ENCODE results near the gene CACNG5. TPM values are rescaled to one million over a fixed set of nuclear protein-coding genes. Genes with fewer than 3 reads are reported as not detected.

The CACNG5 gene
- total RNA-seq, 4 donors from 2014 or later = not detected

- Histone ChIP-seq H3K4me1 (peaks cover 0 to 4% (median 0%) of the 10 kb centered on the region in 3 donors), H3K27ac (no peak overlapping the region), H3K9me3 (no peaks in the 10 kb centered on the region), H3K27me3 (peaks cover 80% of the 10 kb centered on the region), H3K4me3 (no peak overlapping the region), H3K36me3 (no peaks in the 10 kb centered on the region)
- 29 to 80% methylated on average over 1 to 2 of the region's 9 CpGs for WGBS, 2 donors (ENCODE audit: low coverage in 1 of 2)
- ATAC-seq = no peak
- TF ChIP-seq, protein P1, sequence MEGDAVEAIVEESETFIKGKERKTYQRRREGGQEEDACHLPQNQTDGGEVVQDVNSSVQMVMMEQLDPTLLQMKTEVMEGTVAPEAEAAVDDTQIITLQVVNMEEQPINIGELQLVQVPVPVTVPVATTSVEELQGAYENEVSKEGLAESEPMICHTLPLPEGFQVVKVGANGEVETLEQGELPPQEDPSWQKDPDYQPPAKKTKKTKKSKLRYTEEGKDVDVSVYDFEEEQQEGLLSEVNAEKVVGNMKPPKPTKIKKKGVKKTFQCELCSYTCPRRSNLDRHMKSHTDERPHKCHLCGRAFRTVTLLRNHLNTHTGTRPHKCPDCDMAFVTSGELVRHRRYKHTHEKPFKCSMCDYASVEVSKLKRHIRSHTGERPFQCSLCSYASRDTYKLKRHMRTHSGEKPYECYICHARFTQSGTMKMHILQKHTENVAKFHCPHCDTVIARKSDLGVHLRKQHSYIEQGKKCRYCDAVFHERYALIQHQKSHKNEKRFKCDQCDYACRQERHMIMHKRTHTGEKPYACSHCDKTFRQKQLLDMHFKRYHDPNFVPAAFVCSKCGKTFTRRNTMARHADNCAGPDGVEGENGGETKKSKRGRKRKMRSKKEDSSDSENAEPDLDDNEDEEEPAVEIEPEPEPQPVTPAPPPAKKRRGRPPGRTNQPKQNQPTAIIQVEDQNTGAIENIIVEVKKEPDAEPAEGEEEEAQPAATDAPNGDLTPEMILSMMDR (IDR thresholded peaks at IDR 0.05) = no peak
- TF ChIP-seq POLR2AphosphoS5 (IDR thresholded peaks at IDR 0.05) (no peak), POLR2A (IDR thresholded peaks at IDR 0.05) (no peak), EP300 (IDR thresholded peaks at IDR 0.05) (no peak)
These were observed 4.7 kb downstream of the CACNG5 start for GRCh38 chr17:66839616-66840015.

DNA sequence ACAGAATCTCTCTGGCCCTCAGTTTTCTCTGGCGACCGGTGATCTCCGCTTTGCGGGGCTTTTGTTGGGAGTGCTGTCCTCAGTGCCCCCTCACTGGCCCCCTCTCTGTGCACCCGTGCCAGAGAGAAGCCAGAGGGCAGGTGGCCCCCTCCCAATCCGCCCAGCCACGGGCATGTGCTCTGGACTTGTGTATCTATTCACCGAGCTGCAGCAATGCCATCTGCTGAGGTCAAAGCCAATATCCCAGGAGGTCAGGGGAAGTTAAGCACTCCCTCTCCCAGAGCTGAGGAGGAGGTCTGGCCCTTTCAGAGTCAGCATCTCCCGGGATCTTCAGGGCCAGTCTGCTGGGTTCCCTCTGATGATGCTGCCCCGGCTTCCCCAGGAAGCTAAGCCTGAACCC lies 5.1 kb downstream of the CACNG5 start:
- no peak overlapping the region for H3K4me3 ChIP-seq
- H3K27ac ChIP-seq = no peak overlapping the region
- TF ChIP-seq, protein P1 (IDR thresholded peaks at IDR 0.05) = no peak
- TF ChIP-seq POLR2A (IDR thresholded peaks at IDR 0.05) (no peak), POLR2AphosphoS5 (IDR thresholded peaks at IDR 0.05) (no peak), EP300 (IDR thresholded peaks at IDR 0.05) (no peak)
- H3K9me3 ChIP-seq = no peaks in the 10 kb centered on the region
- WGBS, 2 donors (ENCODE audit: low coverage in 1 of 2) = 33 to 50% methylated on average over 1 of the region's 10 CpGs
- no peaks in the 10 kb centered on the region for H3K36me3 ChIP-seq
- H3K27me3 ChIP-seq = peaks cover 75% of the 10 kb centered on the region
- ATAC-seq = no peak
- peaks cover 0 to 2% (median 0%) of the 10 kb centered on the region in 3 donors for H3K4me1 ChIP-seq

- no peak for ATAC-seq
- 17 to 22% methylated on average over 1 of the region's 4 CpGs for WGBS, 2 donors (ENCODE audit: low coverage in 1 of 2)
- H3K27me3 ChIP-seq = peaks cover 63% of the 10 kb centered on the region
These were observed 6.4 kb downstream of the CACNG5 start for GRCh38 chr17:66841328-66841727.

GRCh38 chr17:66841744-66842143 lies 6.8 kb downstream of the CACNG5 start:
- H3K27ac ChIP-seq = no peak overlapping the region
- no peaks in the 10 kb centered on the region for H3K4me1 ChIP-seq
- H3K36me3 ChIP-seq = no peaks in the 10 kb centered on the region
- H3K4me3 ChIP-seq = no peak overlapping the region
- H3K9me3 ChIP-seq = peaks cover 0 to 4% (median 0%) of the 10 kb centered on the region in 3 donors
- no peak for ATAC-seq
- TF ChIP-seq POLR2AphosphoS5 (IDR thresholded peaks at IDR 0.05) = no peak
- TF ChIP-seq, protein P1 (IDR thresholded peaks at IDR 0.05) = no peak
- no peak for TF ChIP-seq EP300 (IDR thresholded peaks at IDR 0.05)
- TF ChIP-seq POLR2A (IDR thresholded peaks at IDR 0.05) = no peak
- H3K27me3 ChIP-seq = peaks cover 58% of the 10 kb centered on the region
- WGBS, 2 donors (ENCODE audit: low coverage in 1 of 2) = 40% methylated on average over 1 of the region's 4 CpGs; no CpG with 5 or more reads in 1 of the 2 donors

More at GRCh38 chr17:66841328-66841727, 6.4 kb downstream of the CACNG5 start:
- H3K9me3 ChIP-seq = peaks cover 0 to 2% (median 0%) of the 10 kb centered on the region in 3 donors
- no peaks in the 10 kb centered on the region for H3K4me1 ChIP-seq
- H3K4me3 ChIP-seq = no peak overlapping the region
- no peak overlapping the region for H3K27ac ChIP-seq
- TF ChIP-seq, protein P1 (IDR thresholded peaks at IDR 0.05) = no peak
- no peak for TF ChIP-seq EP300 (IDR thresholded peaks at IDR 0.05)
- TF ChIP-seq POLR2A (IDR thresholded peaks at IDR 0.05) = no peak
- no peak for TF ChIP-seq POLR2AphosphoS5 (IDR thresholded peaks at IDR 0.05)
- no peaks in the 10 kb centered on the region for H3K36me3 ChIP-seq

- peaks cover 51% of the 10 kb centered on the region for H3K27me3 ChIP-seq
- no peaks in the 10 kb centered on the region for H3K4me1 ChIP-seq
- TF ChIP-seq POLR2A (IDR thresholded peaks at IDR 0.05) (no peak), EP300 (IDR thresholded peaks at IDR 0.05) (no peak), POLR2AphosphoS5 (IDR thresholded peaks at IDR 0.05) (no peak)
- TF ChIP-seq, protein P1 (IDR thresholded peaks at IDR 0.05) = no peak
- no peak overlapping the region for H3K27ac ChIP-seq
- H3K9me3 ChIP-seq = peaks cover 0 to 4% (median 0%) of the 10 kb centered on the region in 3 donors
- ATAC-seq = no peak
- no peak overlapping the region for H3K4me3 ChIP-seq
- no peaks in the 10 kb centered on the region for H3K36me3 ChIP-seq
- WGBS, 2 donors (ENCODE audit: low coverage in 1 of 2) = 76% methylated on average over 3 of the region's 5 CpGs; no CpG with 5 or more reads in 1 of the 2 donors
These were observed 7.6 kb downstream of the CACNG5 start for GRCh38 chr17:66842505-66842904.

All from gastroesophageal sphincter (tissue), 4 donors.